Measurements from ENCODE around the gene PCSK9.
A peak's percentile ranks its signal among the peaks of the same experiment; 100 is the strongest.

The PCSK9 gene

GRCh38 chr1:55067022-55067778 is 27.9 kb downstream of the PCSK9 start:
- CTCF ChIA-PET: no interaction called here
- POLR2A ChIA-PET: no interaction called here
- TF ChIP-seq, protein P1, sequence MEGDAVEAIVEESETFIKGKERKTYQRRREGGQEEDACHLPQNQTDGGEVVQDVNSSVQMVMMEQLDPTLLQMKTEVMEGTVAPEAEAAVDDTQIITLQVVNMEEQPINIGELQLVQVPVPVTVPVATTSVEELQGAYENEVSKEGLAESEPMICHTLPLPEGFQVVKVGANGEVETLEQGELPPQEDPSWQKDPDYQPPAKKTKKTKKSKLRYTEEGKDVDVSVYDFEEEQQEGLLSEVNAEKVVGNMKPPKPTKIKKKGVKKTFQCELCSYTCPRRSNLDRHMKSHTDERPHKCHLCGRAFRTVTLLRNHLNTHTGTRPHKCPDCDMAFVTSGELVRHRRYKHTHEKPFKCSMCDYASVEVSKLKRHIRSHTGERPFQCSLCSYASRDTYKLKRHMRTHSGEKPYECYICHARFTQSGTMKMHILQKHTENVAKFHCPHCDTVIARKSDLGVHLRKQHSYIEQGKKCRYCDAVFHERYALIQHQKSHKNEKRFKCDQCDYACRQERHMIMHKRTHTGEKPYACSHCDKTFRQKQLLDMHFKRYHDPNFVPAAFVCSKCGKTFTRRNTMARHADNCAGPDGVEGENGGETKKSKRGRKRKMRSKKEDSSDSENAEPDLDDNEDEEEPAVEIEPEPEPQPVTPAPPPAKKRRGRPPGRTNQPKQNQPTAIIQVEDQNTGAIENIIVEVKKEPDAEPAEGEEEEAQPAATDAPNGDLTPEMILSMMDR (IDR thresholded peaks at IDR 0.05; ENCODE audit: control extremely low read depth, extremely low read depth, low read depth, missing control alignments): no peak
- DNase-seq (ENCODE audit: extremely low spot score): no peak

DNA sequence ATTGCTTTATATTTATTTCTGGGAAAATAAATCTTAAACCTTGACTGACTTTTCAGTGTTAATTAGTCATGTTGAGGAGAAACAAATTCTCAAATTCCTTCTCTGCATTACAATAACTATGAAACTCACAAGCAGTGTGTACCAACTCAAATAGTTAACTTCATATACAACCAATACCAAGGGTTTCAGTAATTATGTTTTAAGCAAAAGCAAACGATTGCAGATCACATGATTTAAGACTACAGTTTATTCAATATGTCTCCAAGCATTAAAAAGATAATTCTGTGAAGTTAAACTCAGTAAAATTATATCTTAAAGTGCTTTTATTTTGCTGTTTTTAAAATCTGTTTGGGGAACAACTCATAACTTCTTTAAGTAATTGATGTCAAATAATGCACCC is 28.6 kb downstream of the PCSK9 start:
- TF ChIP-seq, protein P1 (IDR thresholded peaks at IDR 0.05; ENCODE audit: control extremely low read depth, extremely low read depth, low read depth, missing control alignments): no peak
- POLR2A ChIA-PET: interaction anchor here (0.5 kb wide), 1 partner anchor 76 kb away, joined by 3 read pairs; no protein-coding TSS in a partner anchor
- CTCF ChIA-PET: no interaction called here
- no peak for DNase-seq (ENCODE audit: extremely low spot score)

DNA sequence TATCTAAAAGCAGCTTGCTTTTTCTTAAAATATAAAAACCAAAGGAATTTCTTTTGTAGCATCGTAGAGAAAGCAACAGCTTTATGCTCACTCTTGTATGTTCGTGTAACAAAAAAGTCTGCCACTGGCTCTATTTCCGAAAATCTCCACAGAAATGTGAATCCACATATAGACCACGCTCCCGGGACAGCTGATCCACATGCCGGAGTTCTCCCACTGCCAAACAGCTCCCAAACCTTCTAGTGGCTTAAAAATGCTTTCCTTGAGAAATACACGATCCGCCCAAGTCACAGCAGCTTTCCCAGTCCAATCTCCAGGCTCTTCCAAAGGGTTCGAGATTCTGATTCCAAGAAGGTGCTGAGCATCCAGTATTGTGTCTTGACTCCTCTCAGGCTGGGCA is 29.3 kb downstream of the PCSK9 start:
- POLR2A ChIA-PET: no interaction called here
- CTCF ChIA-PET: no interaction called here
- TF ChIP-seq, protein P1 (IDR thresholded peaks at IDR 0.05; ENCODE audit: control extremely low read depth, extremely low read depth, low read depth, missing control alignments): no peak
- DNase-seq (ENCODE audit: extremely low spot score): no peak

DNA sequence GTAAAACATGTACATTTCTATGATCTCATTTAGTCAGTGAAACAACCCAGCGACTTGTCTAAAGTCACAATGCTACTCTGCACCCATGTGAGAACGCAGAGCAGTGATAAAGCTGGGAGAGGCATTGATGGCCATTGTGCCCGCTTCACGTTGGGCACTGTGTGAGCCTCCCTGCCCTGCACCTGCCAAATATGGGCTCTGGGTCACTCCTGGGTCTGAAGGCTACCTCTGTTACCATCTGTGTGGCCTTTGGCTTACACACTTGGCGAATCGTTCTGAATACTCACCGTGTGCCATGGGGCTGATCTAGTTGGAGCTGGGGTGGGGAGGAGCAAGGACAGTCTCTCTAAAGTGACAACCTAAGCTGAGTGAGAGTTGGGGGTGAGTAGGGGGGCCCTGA is 29.9 kb downstream of the PCSK9 start:
- DNase-seq (ENCODE audit: extremely low spot score): no peak
- CTCF ChIA-PET: no interaction called here
- TF ChIP-seq, protein P1 (IDR thresholded peaks at IDR 0.05; ENCODE audit: control extremely low read depth, extremely low read depth, low read depth, missing control alignments): no peak
- POLR2A ChIA-PET: interaction anchor here (0.6 kb wide), 1 partner anchor 1123 kb away, joined by 5 read pairs; the partner anchor contains the start of gene LRRC42

GRCh38 chr1:55070293-55071164 is 31.2 kb downstream of the PCSK9 start:
- ChIA-PET CTCF (interaction anchor here (1.2 to 1.8 kb wide), 5 partner anchors 9 to 186 kb away, joined by 3 to 6 read pairs (median 3); no protein-coding TSS in a partner anchor), POLR2A (no interaction called here)
- TF ChIP-seq, protein P1 (IDR thresholded peaks at IDR 0.05; ENCODE audit: control extremely low read depth, extremely low read depth, low read depth, missing control alignments): no peak
- DNase-seq (ENCODE audit: extremely low spot score): no peak

GRCh38 chr1:55071477-55071876 is 32.1 kb downstream of the PCSK9 start:
- DNase-seq (ENCODE audit: extremely low spot score): no peak
- POLR2A ChIA-PET: no interaction called here
- TF ChIP-seq, protein P1 (IDR thresholded peaks at IDR 0.05; ENCODE audit: control extremely low read depth, extremely low read depth, low read depth, missing control alignments): peak; percentile 44
- CTCF ChIA-PET: interaction anchor here (0.7 to 1.8 kb wide), 7 partner anchors 8 to 205 kb away, joined by 3 to 6 read pairs (median 3); no protein-coding TSS in a partner anchor

Measured in GM10248 (cell line).